SK-N-SH treated with all-trans-retinoic acid at 6 μM for 48 hours (cell line): Measurements from ENCODE around the gene KLF15.

Source experiments
- ATAC-seq: fragments of 200-7000 bp; cut with Tn5 transposase; 3 replicates; pipeline ENCODE4 v1.9.1; 2020; ENCODE audit warnings: mild to moderate bottlenecking, moderate library complexity
- ARNTL ChIP-seq: fragments of 450-650 bp; formaldehyde crosslinking; IDR thresholded peaks from 2 replicates; pipeline ENCODE4 v1.5.0; 2020; ENCODE audit warnings: low read depth, mild to moderate bottlenecking, moderate library complexity, borderline replicate concordance
- BACH2 ChIP-seq: fragments of 250-450 bp; sonication (Bioruptor Pico); IDR thresholded peaks from 2 replicates; pipeline ENCODE4 v1.9.0; 2021; ENCODE audit warnings: mild to moderate bottlenecking, borderline replicate concordance
- CSRNP3 ChIP-seq: fragments of 250-450 bp; sonication (Bioruptor Pico); IDR thresholded peaks from 2 replicates; pipeline ENCODE4 v1.5.1; 2021; ENCODE audit warnings: mild to moderate bottlenecking, moderate library complexity
- ESRRG ChIP-seq: fragments of 250-450 bp; sonication (Bioruptor Pico); IDR thresholded peaks from 2 replicates; pipeline ENCODE4 v1.6.1; 2021; ENCODE audit warnings: mild to moderate bottlenecking
- GLIS3 ChIP-seq: fragments of 250-450 bp; sonication (Bioruptor Pico); IDR thresholded peaks from 2 replicates; pipeline ENCODE4 v1.5.0; 2020; ENCODE audit warnings: mild to moderate bottlenecking, moderate library complexity
- ISL1 ChIP-seq: fragments of 250-450 bp; sonication (Bioruptor Pico); IDR thresholded peaks from 2 replicates; pipeline ENCODE4 v2.1.2; 2022; ENCODE audit warnings: mild to moderate bottlenecking, moderate library complexity
- OSR1 ChIP-seq: fragments of 250-450 bp; sonication (Bioruptor Pico); IDR thresholded peaks from 2 replicates; pipeline ENCODE4 v1.8.0; 2022; ENCODE audit warnings: moderate library complexity, mild to moderate bottlenecking, inconsistent platforms
- POU6F1 ChIP-seq: fragments of 250-450 bp; sonication (Bioruptor Pico); IDR thresholded peaks from 2 replicates; pipeline ENCODE4 v1.8.0; 2021; ENCODE audit warnings: low read depth, mild to moderate bottlenecking, moderate library complexity, borderline replicate concordance
- RARB ChIP-seq: fragments of 250-450 bp; sonication (Bioruptor Pico); IDR thresholded peaks from 2 replicates; pipeline ENCODE4 v1.8.0; 2021; ENCODE audit warnings: mild to moderate bottlenecking, moderate library complexity
- SNAI2 ChIP-seq: fragments of 250-450 bp; sonication (Bioruptor Pico); IDR thresholded peaks from 2 replicates; pipeline ENCODE4 v1.5.0; 2020; ENCODE audit warnings: mild to moderate bottlenecking, moderate library complexity
- TOX ChIP-seq: fragments of 250-450 bp; sonication (Bioruptor Pico); IDR thresholded peaks from 2 replicates; pipeline ENCODE4 v1.8.0; 2021; ENCODE audit warnings: mild to moderate bottlenecking, moderate library complexity, borderline replicate concordance
- TSHZ2 ChIP-seq: fragments of 250-450 bp; sonication (Bioruptor Pico); IDR thresholded peaks from 2 replicates; pipeline ENCODE4 v1.5.0; 2020; ENCODE audit warnings: mild to moderate bottlenecking, moderate library complexity
- ZC3H10 ChIP-seq: fragments of 250-450 bp; sonication (Bioruptor Pico); IDR thresholded peaks from 2 replicates; pipeline ENCODE4 v1.5.1; 2021; ENCODE audit warnings: mild to moderate bottlenecking, moderate library complexity
- ZNF565 ChIP-seq: fragments of 450-650 bp; formaldehyde crosslinking; conservative IDR thresholded peaks from 2 replicates; pipeline ENCODE4 v1.5.0; 2020; ENCODE audit warnings: low read depth, mild to moderate bottlenecking, moderate library complexity
- ZNF70 ChIP-seq: fragments of 450-650 bp; formaldehyde crosslinking; IDR thresholded peaks from 2 replicates; pipeline ENCODE4 v1.5.0; 2020; ENCODE audit warnings: mild to moderate bottlenecking, moderate library complexity
- ZNF8 ChIP-seq: fragments of 450-650 bp; formaldehyde crosslinking; IDR thresholded peaks from 2 replicates; pipeline ENCODE4 v1.5.0; 2020; ENCODE audit warnings: mild to moderate bottlenecking, moderate library complexity

The KLF15 gene

GRCh38 chr3:126360714-126361060, 3.5 kb upstream of the KLF15 start:
- no peak for ATAC-seq

GRCh38 chr3:126360046-126360713, 3.0 kb upstream of the KLF15 start:
- ATAC-seq: no peak
- TF ChIP-seq POU6F1 (CRISPR knock-in tag): no peak
- no peak for TF ChIP-seq TSHZ2 (CRISPR knock-in tag)
- TF ChIP-seq ZNF565 (CRISPR knock-in tag): no peak
- TF ChIP-seq ARNTL (CRISPR knock-in tag): no peak
- no peak for TF ChIP-seq BACH2

More at GRCh38 chr3:126360714-126361060, 3.5 kb upstream of the KLF15 start:
- TF ChIP-seq POU6F1 (CRISPR knock-in tag) (no peak), ZNF70 (CRISPR knock-in tag) (no peak), ZC3H10 (CRISPR knock-in tag) (no peak), ESRRG (CRISPR knock-in tag) (no peak), CSRNP3 (no peak), SNAI2 (CRISPR knock-in tag) (no peak), ZNF565 (CRISPR knock-in tag) (no peak), ARNTL (CRISPR knock-in tag) (no peak), TOX (CRISPR knock-in tag) (no peak), RARB (CRISPR knock-in tag) (no peak), TSHZ2 (CRISPR knock-in tag) (no peak)

- ATAC-seq: no peak
- TF ChIP-seq OSR1 (no peak), POU6F1 (CRISPR knock-in tag) (no peak), CSRNP3 (no peak), ZNF8 (CRISPR knock-in tag) (no peak), GLIS3 (CRISPR knock-in tag) (no peak), TSHZ2 (CRISPR knock-in tag) (no peak), ISL1 (CRISPR knock-in tag) (no peak), BACH2 (no peak)
- TF ChIP-seq, all 23 proteins: peak for 0
These were observed 1.6 kb upstream of the KLF15 start for GRCh38 chr3:126358816-126359181.
